PC-3 (cell line): ENCODE data around the gene AGBL1. TPM values are rescaled to one million over a fixed set of nuclear protein-coding genes. Genes with fewer than 3 reads are reported as not detected.

Source experiments
- ATAC-seq: fragments of 200-7000 bp; cut with Tn5 transposase; 2 replicates; pipeline ENCODE4 v1.9.1; 2020; ENCODE audit warnings: mild to moderate bottlenecking, moderate library complexity
- BruUV-seq: library from RNA; stranded (reverse); fragments of 400-500 nt; replicated peaks from 2 replicates; lab custom pipeline; 2021; lab: Mats Ljungman, UMichigan
- CTCF ChIA-PET: fragments of 300-600 bp; sonication (Branson Sonifier 250); formaldehyde crosslinking; loops from one replicate; lab custom pipeline; 2022; ENCODE audit warnings: antibody characterized with exemption; lab: Charles Lee
- POLR2A ChIA-PET: fragments of 300-600 bp; sonication (Branson Sonifier 250); formaldehyde crosslinking; loops from one replicate; lab custom pipeline; 2022; ENCODE audit warnings: antibody characterized with exemption; ENCODE audit not compliant: unreplicated experiment; lab: Charles Lee
- DNase-seq: peaks from one replicate; pipeline ENCODE4 v3.0.0-alpha.2; 2015
- H2AFZ ChIP-seq: fragments of 300-600 bp; sonication (generic); 2 replicates; pipeline ENCODE4 v1.6.0; 2016; ENCODE audit warnings: antibody characterized with exemption, low read length
- H3F3A ChIP-seq: fragments of 300-600 bp; sonication (generic); one replicate; pipeline ENCODE4 v1.6.0; 2017; ENCODE audit warnings: antibody characterized with exemption, low read length, control low read depth, mild to moderate bottlenecking; ENCODE audit not compliant: unreplicated experiment
- H3K27ac ChIP-seq: fragments of 300-600 bp; sonication (generic); 2 replicates; pipeline ENCODE4 v1.5.1; 2016; ENCODE audit warnings: mild to moderate bottlenecking, low read length
- H3K27me3 ChIP-seq: fragments of 300-600 bp; sonication (generic); 2 replicates; pipeline ENCODE4 v1.6.1; 2016; ENCODE audit warnings: low read length, mixed read lengths
- H3K36me3 ChIP-seq: fragments of 300-600 bp; sonication (generic); 2 replicates; pipeline ENCODE4 v1.6.1; 2016; ENCODE audit warnings: low read depth, mixed run types, low read length, mixed read lengths
- H3K4me1 ChIP-seq: fragments of 300-600 bp; sonication (generic); 2 replicates; pipeline ENCODE4 v1.5.1; 2016; ENCODE audit warnings: low read length; ENCODE audit not compliant: insufficient read depth
- H3K4me2 ChIP-seq: fragments of 300-600 bp; sonication (generic); 2 replicates; pipeline ENCODE4 v1.6.0; 2016; ENCODE audit warnings: low read length
- H3K4me3 ChIP-seq: fragments of 300-600 bp; sonication (generic); 2 replicates; pipeline ENCODE4 v1.5.1; 2016; ENCODE audit warnings: mild to moderate bottlenecking, low read length, mixed read lengths
- H3K79me2 ChIP-seq: fragments of 300-600 bp; sonication (generic); 2 replicates; pipeline ENCODE4 v1.6.1; 2017; ENCODE audit warnings: low read length, mixed read lengths
- H3K9ac ChIP-seq: fragments of 300-600 bp; sonication (generic); 2 replicates; pipeline ENCODE4 v1.6.0; 2016; ENCODE audit warnings: mild to moderate bottlenecking, low read length
- H3K9me2 ChIP-seq: fragments of 300-600 bp; sonication (generic); replicated peaks from 2 replicates; pipeline ENCODE4 v1.6.1; 2016; ENCODE audit warnings: mixed run types, low read length, mixed read lengths
- H3K9me3 ChIP-seq: fragments of 300-600 bp; sonication (generic); 2 replicates; pipeline ENCODE4 v1.6.1; 2016; ENCODE audit warnings: low read length, mixed read lengths
- H4K20me1 ChIP-seq: fragments of 300-600 bp; sonication (generic); 2 replicates; pipeline ENCODE4 v1.6.1; 2016; ENCODE audit warnings: low read length, mixed read lengths
- CTCF ChIP-seq: fragments of 300-600 bp; sonication (generic); conservative IDR thresholded peaks from 2 replicates; pipeline ENCODE4 v1.5.1; 2017; ENCODE audit warnings: antibody characterized with exemption, low read depth, mild to moderate bottlenecking, low read length
- EZH2 ChIP-seq: fragments of 300-600 bp; sonication (generic); IDR thresholded peaks from one replicate; pipeline ENCODE4 v1.6.1; 2017; ENCODE audit warnings: antibody characterized with exemption, mild to moderate bottlenecking, low read length; ENCODE audit not compliant: unreplicated experiment
- EZH2phosphoT487 ChIP-seq: fragments of 300-600 bp; sonication (generic); IDR thresholded peaks from 2 replicates; pipeline ENCODE4 v1.6.1; 2018; ENCODE audit warnings: mild to moderate bottlenecking, antibody characterized with exemption, low read length, borderline replicate concordance
- intact Hi-C: fragments of 100-400 bp; cut with micrococcal nuclease; formaldehyde crosslinking; loops from 2 replicates; pipeline ENCODE4 v1.9.0; 2023
- total RNA-seq: library from RNA; depleted of rRNA; stranded (reverse); fragments of >200 nt; gene quantifications from 2 replicates; pipeline ENCODE4 v1.2.3, GENCODE V29; 2014

AGBL1 gene
- total RNA-seq, 1 experiment from 2014 or later = not detected

GRCh38 chr15:86061581-86061980 is 18.1 kb upstream of the AGBL1 start:
- H4K20me1 ChIP-seq = no peaks in the 10 kb centered on the region
- ChIA-PET POLR2A (no interaction called here), CTCF (no interaction called here)
- ATAC-seq (no peak), DNase-seq (no peak)
- no peak overlapping the region for H3K4me2 ChIP-seq
- H3K9me2 ChIP-seq = no peaks in the 10 kb centered on the region
- no peaks in the 10 kb centered on the region for H3F3A ChIP-seq
- no peaks in the 10 kb centered on the region for H3K36me3 ChIP-seq
- H3K27ac ChIP-seq = no peak overlapping the region
- H2AFZ ChIP-seq = no peak overlapping the region
- H3K4me3 ChIP-seq = no peak overlapping the region
- no TSS peak for BruUV-seq
- no peaks in the 10 kb centered on the region for H3K79me2 ChIP-seq
- intact Hi-C loops = no loop called here
- H3K9me3 ChIP-seq = no peaks in the 10 kb centered on the region
- TF ChIP-seq CTCF (no peak), EZH2phosphoT487 (no peak), EZH2 (no peak)
- H3K27me3 ChIP-seq = peaks cover 28% of the 10 kb centered on the region
- H3K9ac ChIP-seq = no peak overlapping the region
- no peaks in the 10 kb centered on the region for H3K4me1 ChIP-seq

DNA sequence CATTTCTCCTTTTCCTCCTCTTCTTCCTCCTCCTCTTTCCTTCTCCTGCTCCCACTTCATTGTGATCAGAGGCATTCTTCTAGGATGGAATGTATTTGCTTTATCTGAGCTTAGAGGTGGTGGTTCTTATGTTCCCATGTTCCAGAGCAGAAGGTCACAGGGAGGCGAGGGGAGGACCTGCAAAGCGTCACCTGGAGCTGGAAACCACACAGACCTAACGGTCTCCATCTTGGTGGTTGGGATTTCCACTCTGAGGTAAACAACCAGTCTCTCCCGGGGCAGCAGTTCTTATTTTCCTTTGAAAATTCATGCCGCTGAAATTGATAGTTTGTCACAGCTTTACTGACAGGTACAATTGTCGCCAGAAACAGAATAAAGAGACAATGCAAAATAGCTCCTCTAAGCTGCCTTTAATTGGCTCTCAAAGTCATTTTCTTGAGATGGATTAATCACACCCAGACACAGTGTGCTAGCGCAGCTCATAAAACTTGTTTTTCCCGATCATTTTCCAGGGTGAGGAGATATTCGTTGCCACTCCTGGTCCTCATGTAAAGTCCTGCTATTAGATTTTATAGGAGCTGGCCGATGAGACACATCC is 16.9 kb upstream of the AGBL1 start:
- H3K4me3 ChIP-seq = no peak overlapping the region
- no peak for DNase-seq
- no peak overlapping the region for H3K4me2 ChIP-seq
- H3K9ac ChIP-seq = no peak overlapping the region
- no peaks in the 10 kb centered on the region for H3K9me2 ChIP-seq
- no peak for ATAC-seq
- no peaks in the 10 kb centered on the region for H3F3A ChIP-seq
- no peak for TF ChIP-seq EZH2phosphoT487
- TF ChIP-seq CTCF = no peak
- TF ChIP-seq EZH2 = no peak
- H3K36me3 ChIP-seq = no peaks in the 10 kb centered on the region
- intact Hi-C loops = no loop called here
- no TSS peak for BruUV-seq
- CTCF ChIA-PET = interaction anchor here (0.6 kb wide), 1 partner anchor 225 kb away, joined by 3 read pairs; no protein-coding TSS in a partner anchor
- no peaks in the 10 kb centered on the region for H4K20me1 ChIP-seq
- H3K4me1 ChIP-seq = no peaks in the 10 kb centered on the region
- no peak overlapping the region for H3K27ac ChIP-seq
- H3K27me3 ChIP-seq = peaks cover 28% of the 10 kb centered on the region
- H2AFZ ChIP-seq = no peak overlapping the region
- no peaks in the 10 kb centered on the region for H3K9me3 ChIP-seq
- no peaks in the 10 kb centered on the region for H3K79me2 ChIP-seq
- POLR2A ChIA-PET = no interaction called here

GRCh38 chr15:86063356-86064095 is 16.1 kb upstream of the AGBL1 start:
- ChIA-PET POLR2A (no interaction called here), CTCF (interaction anchor here (0.6 kb wide), 1 partner anchor 226 kb away, joined by 3 read pairs; no protein-coding TSS in a partner anchor)
- Histone ChIP-seq H3K9me3 (no peaks in the 10 kb centered on the region), H3K9ac (no peak overlapping the region), H3K4me3 (no peak overlapping the region), H3K27ac (no peak overlapping the region), H2AFZ (no peak overlapping the region), H3F3A (no peaks in the 10 kb centered on the region), H3K4me1 (no peaks in the 10 kb centered on the region), H3K4me2 (no peak overlapping the region), H3K27me3 (peaks cover 28% of the 10 kb centered on the region), H3K36me3 (no peaks in the 10 kb centered on the region), H3K9me2 (no peaks in the 10 kb centered on the region), H4K20me1 (no peaks in the 10 kb centered on the region), H3K79me2 (no peaks in the 10 kb centered on the region)
- no TSS peak for BruUV-seq
- DNase-seq (no peak), ATAC-seq (no peak)
- intact Hi-C loops = no loop called here
- TF ChIP-seq EZH2 (no peak), CTCF (no peak), EZH2phosphoT487 (no peak)
